ENCODE data around the gene MTA2. TPM values are rescaled to one million over a fixed set of nuclear protein-coding genes. Genes with fewer than 3 reads are reported as not detected.

The MTA2 gene
- total RNA-seq, 1 donor from 2014 or later = 103 TPM

GRCh38 chr11:62548545-62549335 is 52.9 kb downstream of the MTA2 start:
- no peak for DNase-seq (ENCODE audit: low spot score)

GRCh38 chr11:62547691-62548281 is 53.9 kb downstream of the MTA2 start:
- DNase-seq (ENCODE audit: low spot score) = no peak

DNA sequence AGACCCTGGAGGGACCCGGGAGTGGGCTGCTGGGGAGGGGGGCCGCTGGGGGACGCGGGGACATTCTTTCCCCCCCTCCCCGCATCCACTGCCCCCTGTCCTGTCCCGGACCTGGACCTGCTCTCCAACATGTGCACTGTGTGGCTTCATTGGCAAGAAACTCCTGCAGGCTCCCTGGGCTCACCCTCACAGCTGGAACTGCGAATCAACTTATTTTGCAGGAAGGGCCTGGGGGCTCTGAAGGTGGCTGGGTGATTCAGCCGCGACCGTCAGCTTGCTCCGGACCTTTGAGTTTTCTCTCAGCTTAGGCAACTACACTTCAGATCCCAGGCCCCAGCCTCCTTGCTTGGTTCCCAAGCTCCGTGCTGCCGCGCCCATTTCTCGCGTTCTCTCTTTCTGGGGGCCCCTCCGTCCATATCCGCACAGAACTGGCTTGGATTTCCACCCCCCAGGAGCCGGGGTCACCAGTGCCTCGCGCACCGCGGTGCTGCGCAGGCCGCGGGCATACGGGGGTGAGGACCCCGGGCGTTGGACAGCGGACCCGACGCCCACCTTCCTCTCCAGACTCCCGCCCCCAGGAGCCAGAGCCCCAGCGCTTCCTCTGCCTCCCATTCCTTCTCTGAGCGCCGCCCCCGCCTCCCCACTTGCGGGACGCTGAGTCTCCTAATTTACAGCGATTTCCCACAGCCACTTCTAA is 54.6 kb downstream of the MTA2 start:
- no peak for DNase-seq (ENCODE audit: low spot score)

- peak; percentile 96 for DNase-seq (ENCODE audit: low spot score)
Measured at GRCh38 chr11:62546244-62546928, 55.3 kb downstream of the MTA2 start, which contains the start of gene AHNAK. Gene AHNAK (minus strand): TSS chr11:62546806. CDS start chr11:62536098, 10,708 bp downstream.

- DNase-seq (ENCODE audit: low spot score) = peak; percentile 97
Measured at GRCh38 chr11:62545437-62546243, 56.0 kb downstream of the MTA2 start.

GRCh38 chr11:62544581-62545436 is 56.9 kb downstream of the MTA2 start:
- no peak for DNase-seq (ENCODE audit: low spot score)

DNA sequence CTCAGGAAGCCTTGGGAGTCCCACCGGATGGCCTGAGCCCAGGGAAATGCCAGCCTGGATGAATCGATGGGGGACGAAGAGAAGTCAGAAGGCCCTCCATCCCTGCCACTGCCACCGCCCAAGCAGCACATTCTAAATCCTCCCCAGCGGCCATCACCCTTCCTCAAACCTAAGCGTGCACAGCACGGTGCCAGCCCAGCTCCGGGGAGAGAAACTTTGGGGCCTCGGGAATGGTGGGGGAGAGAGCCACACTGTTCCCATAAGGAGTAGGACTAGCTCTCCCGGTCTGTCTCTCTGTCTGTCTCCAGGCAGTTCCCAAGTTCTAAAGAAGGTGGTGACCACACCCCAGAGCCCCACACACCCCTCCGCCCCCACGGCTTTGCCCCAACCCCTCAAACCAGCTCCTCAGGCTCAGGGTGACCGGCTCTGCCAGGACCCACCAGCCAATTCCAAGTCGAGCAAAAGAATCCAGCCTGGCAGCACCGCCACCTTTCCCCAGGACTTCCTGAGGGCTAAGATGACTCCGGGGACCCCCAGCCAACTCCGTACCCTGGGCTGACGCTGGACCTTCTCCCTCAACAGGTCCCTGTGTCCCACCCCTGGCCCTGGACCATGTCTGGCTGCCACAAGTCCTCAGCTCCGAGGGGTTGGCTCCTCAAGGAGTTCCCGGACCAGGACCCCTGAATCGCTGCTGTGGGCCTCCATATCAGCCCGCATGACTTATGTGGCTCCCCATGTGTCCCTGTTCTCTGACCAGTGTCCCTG is 57.8 kb downstream of the MTA2 start:
- DNase-seq (ENCODE audit: low spot score) = no peak

Small RNA genes lying within 50 kb of the gene (microRNA-seq; reads per million reads assigned to microRNA genes)
- gene MIR6747 (ENCODE audit: borderline number of aligned reads) = not detected

Other genes with a start within 250 kb of the MTA2 start
- gene SCGB1A1, start 182.8 kb downstream of the MTA2 start, total RNA-seq = not detected
- gene AHNAK, start 55.1 kb downstream of the MTA2 start, total RNA-seq = 1,254 TPM
- gene EEF1G, start 28.0 kb downstream of the MTA2 start, total RNA-seq = 865 TPM
- gene TUT1, start 10.3 kb downstream of the MTA2 start, total RNA-seq = 13.4 TPM
- gene EML3, start 10.9 kb upstream of the MTA2 start, total RNA-seq = 116 TPM
- 6.7 TPM for gene ROM1, start 11.4 kb upstream of the MTA2 start, total RNA-seq
- gene B3GAT3, start 20.1 kb upstream of the MTA2 start, total RNA-seq = 42.0 TPM
- gene GANAB, start 44.7 kb upstream of the MTA2 start, total RNA-seq = 286 TPM
- 19.0 TPM for gene INTS5, start 51.4 kb upstream of the MTA2 start, total RNA-seq
- 36.9 TPM for gene C11orf98, start 63.3 kb upstream of the MTA2 start, total RNA-seq
- gene CSKMT, start 63.4 kb upstream of the MTA2 start, total RNA-seq = 13.8 TPM
- 7.4 TPM for gene UQCC3, start 69.8 kb upstream of the MTA2 start, total RNA-seq
- gene LBHD1, start 70.4 kb upstream of the MTA2 start, total RNA-seq = 4.6 TPM
- 108 TPM for gene UBXN1, start 77.2 kb upstream of the MTA2 start, total RNA-seq
- gene LRRN4CL, start 87.7 kb upstream of the MTA2 start, total RNA-seq = 88.9 TPM
- gene BSCL2, start 105.6 kb upstream of the MTA2 start, total RNA-seq = 41.9 TPM
- gene GNG3, start 105.8 kb upstream of the MTA2 start, total RNA-seq = not detected
- 37.7 TPM for gene HNRNPUL2, start 125.6 kb upstream of the MTA2 start, total RNA-seq
- 23.0 TPM for gene TTC9C, start 126.6 kb upstream of the MTA2 start, total RNA-seq
- 6.1 TPM for gene ZBTB3, start 152.3 kb upstream of the MTA2 start, total RNA-seq
- gene POLR2G, start 159.7 kb upstream of the MTA2 start, total RNA-seq = 44.7 TPM
- gene TAF6L, start 169.5 kb upstream of the MTA2 start, total RNA-seq = 22.3 TPM
- 30.6 TPM for gene TMEM179B, start 185.5 kb upstream of the MTA2 start, total RNA-seq
- 14.7 TPM for gene TMEM223, start 190.1 kb upstream of the MTA2 start, total RNA-seq
- 77.6 TPM for gene NXF1, start 203.6 kb upstream of the MTA2 start, total RNA-seq
- gene STX5, start 230.2 kb upstream of the MTA2 start, total RNA-seq = 41.8 TPM
- gene TEX54, start 231.0 kb upstream of the MTA2 start, total RNA-seq = not detected
- 50.9 TPM for gene WDR74, start 237.7 kb upstream of the MTA2 start, total RNA-seq